Measurements from ENCODE around the gene SLC37A3.

- TF ChIP-seq CTCF (IDR thresholded peaks at IDR 0.05) = no peak
- TF ChIP-seq POLR2A (IDR thresholded peaks at IDR 0.05) = no peak
These were observed 97.8 kb downstream of the SLC37A3 start for GRCh38 chr7:140300243-140301136.
